ENCODE measurements around the gene CTNNA1.

CTNNA1 gene

DNA sequence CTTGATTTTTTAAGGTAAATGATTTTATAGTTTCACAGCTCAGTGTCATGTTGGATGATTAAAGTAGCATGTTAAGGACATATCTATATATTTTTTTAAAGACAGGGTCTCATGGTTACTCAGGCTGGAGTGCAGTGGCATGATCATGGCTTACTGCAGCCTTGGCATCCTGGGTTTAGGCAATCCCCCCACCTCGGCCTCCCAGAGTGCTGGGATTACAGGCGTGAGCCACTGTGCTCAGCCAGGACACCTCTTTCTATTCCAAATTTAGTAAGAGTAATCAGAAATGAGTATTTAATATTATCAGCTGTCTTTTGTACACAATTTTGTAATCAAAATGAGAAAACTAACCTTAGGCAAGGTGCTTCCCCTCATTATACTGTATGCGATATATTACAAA is 160.5 kb downstream of the CTNNA1 start:
- CTCF ChIA-PET, result no interaction called here
- no peak for TF ChIP-seq ZNF423 (tag by site-specific recombination; IDR thresholded peaks at IDR 0.05)
- no peak for TF ChIP-seq ZNF521 (tag by site-specific recombination; IDR thresholded peaks at IDR 0.05)
- no peak for TF ChIP-seq ZBTB20 (tag by site-specific recombination; IDR thresholded peaks at IDR 0.05)
- TF ChIP-seq ZFP3 (tag by site-specific recombination; IDR thresholded peaks at IDR 0.05; ENCODE audit: low read depth), result no peak
- TF ChIP-seq, protein P1, sequence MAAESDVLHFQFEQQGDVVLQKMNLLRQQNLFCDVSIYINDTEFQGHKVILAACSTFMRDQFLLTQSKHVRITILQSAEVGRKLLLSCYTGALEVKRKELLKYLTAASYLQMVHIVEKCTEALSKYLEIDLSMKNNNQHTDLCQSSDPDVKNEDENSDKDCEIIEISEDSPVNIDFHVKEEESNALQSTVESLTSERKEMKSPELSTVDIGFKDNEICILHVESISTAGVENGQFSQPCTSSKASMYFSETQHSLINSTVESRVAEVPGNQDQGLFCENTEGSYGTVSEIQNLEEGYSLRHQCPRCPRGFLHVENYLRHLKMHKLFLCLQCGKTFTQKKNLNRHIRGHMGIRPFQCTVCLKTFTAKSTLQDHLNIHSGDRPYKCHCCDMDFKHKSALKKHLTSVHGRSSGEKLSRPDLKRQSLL (tag by site-specific recombination; IDR thresholded peaks at IDR 0.05), result no peak
- no peak for TF ChIP-seq ZNF510 (tag by site-specific recombination; IDR thresholded peaks at IDR 0.05; ENCODE audit: insufficient replicate concordance)
- no peak for TF ChIP-seq ZNF248 (tag by site-specific recombination; IDR thresholded peaks at IDR 0.05)
- POLR2A ChIA-PET, result no interaction called here
- Histone ChIP-seq H3K4me1 (ENCODE audit: control insufficient read depth, insufficient read depth, low read length) (no peaks in the 10 kb centered on the region), H3K9me3 (ENCODE audit: control insufficient read depth, insufficient read depth, low read depth, low read length) (no peaks in the 10 kb centered on the region), H3K27ac (ENCODE audit: extremely low read depth, low read depth, low read length) (no peak overlapping the region), H3K4me3 (ENCODE audit: low read depth, low read length) (no peak overlapping the region), H3K36me3 (ENCODE audit: control insufficient read depth in 2 of 2, insufficient read depth in 1 of 2, low read length in 2 of 2) (peaks cover 5 to 30% of the 10 kb centered on the region in 2 experiments; a peak in 2 of 3 replicates)

DNA sequence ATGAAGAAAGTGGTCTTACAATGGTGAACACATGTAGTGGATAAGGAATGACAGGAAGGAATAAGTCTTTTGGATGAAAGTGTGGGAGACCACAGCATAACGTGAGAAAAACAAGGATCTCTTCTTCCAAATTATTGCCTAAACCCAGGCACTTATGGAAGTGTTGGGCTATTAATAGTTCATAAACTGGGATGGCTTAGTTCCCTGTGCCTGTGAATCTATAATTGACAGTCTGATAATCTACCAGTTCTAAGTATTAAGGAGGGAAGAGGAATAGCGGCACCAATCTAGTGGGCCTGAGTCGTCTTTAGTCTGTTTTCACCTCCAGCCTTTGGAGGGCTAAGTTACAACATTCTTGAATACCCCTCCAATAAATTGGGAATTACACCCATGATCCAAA is 161.1 kb downstream of the CTNNA1 start:
- Histone ChIP-seq H3K36me3 (ENCODE audit: control insufficient read depth in 2 of 2, insufficient read depth in 1 of 2, low read length in 2 of 2) (peaks cover 2 to 34% of the 10 kb centered on the region in 2 experiments; a peak in 2 of 3 replicates), H3K4me1 (ENCODE audit: control insufficient read depth, insufficient read depth, low read length) (no peaks in the 10 kb centered on the region), H3K27ac (ENCODE audit: extremely low read depth, low read depth, low read length) (no peak overlapping the region), H3K9me3 (ENCODE audit: control insufficient read depth, insufficient read depth, low read depth, low read length) (no peaks in the 10 kb centered on the region), H3K4me3 (ENCODE audit: low read depth, low read length) (no peak overlapping the region)
- TF ChIP-seq MYNN (tag by site-specific recombination; IDR thresholded peaks at IDR 0.05; ENCODE audit: borderline replicate concordance) (no peak), ZNF530 (tag by site-specific recombination; IDR thresholded peaks at IDR 0.05; ENCODE audit: low read depth) (no peak), ZNF132 (tag by site-specific recombination; IDR thresholded peaks at IDR 0.05; ENCODE audit: borderline replicate concordance) (no peak), IKZF3 (tag by site-specific recombination; IDR thresholded peaks at IDR 0.05) (no peak), ZNF175 (tag by site-specific recombination; IDR thresholded peaks at IDR 0.05) (no peak), ZNF155 (tag by site-specific recombination; IDR thresholded peaks at IDR 0.05) (no peak), ZFP37 (tag by site-specific recombination; IDR thresholded peaks at IDR 0.05) (no peak), KLF8 (tag by site-specific recombination; IDR thresholded peaks at IDR 0.05) (no peak), ZNF157 (tag by site-specific recombination; IDR thresholded peaks at IDR 0.05) (no peak), ZNF350 (tag by site-specific recombination; IDR thresholded peaks at IDR 0.05) (no peak), ZNF791 (tag by site-specific recombination; IDR thresholded peaks at IDR 0.05) (no peak)
- TF ChIP-seq, protein P2, sequence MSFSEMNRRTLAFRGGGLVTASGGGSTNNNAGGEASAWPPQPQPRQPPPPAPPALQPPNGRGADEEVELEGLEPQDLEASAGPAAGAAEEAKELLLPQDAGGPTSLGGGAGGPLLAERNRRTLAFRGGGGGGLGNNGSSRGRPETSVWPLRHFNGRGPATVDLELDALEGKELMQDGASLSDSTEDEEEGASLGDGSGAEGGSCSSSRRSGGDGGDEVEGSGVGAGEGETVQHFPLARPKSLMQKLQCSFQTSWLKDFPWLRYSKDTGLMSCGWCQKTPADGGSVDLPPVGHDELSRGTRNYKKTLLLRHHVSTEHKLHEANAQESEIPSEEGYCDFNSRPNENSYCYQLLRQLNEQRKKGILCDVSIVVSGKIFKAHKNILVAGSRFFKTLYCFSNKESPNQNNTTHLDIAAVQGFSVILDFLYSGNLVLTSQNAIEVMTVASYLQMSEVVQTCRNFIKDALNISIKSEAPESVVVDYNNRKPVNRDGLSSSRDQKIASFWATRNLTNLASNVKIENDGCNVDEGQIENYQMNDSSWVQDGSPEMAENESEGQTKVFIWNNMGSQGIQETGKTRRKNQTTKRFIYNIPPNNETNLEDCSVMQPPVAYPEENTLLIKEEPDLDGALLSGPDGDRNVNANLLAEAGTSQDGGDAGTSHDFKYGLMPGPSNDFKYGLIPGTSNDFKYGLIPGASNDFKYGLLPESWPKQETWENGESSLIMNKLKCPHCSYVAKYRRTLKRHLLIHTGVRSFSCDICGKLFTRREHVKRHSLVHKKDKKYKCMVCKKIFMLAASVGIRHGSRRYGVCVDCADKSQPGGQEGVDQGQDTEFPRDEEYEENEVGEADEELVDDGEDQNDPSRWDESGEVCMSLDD (tag by site-specific recombination; IDR thresholded peaks at IDR 0.05), result no peak
- TF ChIP-seq, protein P3, sequence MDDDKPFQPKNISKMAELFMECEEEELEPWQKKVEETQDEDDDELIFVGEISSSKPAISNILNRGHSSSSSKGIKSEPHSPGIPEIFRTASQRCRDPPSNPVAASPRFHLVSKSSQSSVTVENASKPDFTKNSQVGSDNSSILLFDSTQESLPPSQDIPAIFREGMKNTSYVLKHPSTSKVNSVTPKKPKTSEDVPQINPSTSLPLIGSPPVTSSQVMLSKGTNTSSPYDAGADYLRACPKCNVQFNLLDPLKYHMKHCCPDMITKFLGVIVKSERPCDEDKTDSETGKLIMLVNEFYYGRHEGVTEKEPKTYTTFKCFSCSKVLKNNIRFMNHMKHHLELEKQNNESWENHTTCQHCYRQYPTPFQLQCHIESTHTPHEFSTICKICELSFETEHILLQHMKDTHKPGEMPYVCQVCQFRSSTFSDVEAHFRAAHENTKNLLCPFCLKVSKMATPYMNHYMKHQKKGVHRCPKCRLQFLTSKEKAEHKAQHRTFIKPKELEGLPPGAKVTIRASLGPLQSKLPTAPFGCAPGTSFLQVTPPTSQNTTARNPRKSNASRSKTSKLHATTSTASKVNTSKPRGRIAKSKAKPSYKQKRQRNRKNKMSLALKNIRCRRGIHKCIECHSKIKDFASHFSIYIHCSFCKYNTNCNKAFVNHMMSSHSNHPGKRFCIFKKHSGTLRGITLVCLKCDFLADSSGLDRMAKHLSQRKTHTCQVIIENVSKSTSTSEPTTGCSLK (tag by site-specific recombination; IDR thresholded peaks at IDR 0.05), result no peak
- TF ChIP-seq, protein P4, sequence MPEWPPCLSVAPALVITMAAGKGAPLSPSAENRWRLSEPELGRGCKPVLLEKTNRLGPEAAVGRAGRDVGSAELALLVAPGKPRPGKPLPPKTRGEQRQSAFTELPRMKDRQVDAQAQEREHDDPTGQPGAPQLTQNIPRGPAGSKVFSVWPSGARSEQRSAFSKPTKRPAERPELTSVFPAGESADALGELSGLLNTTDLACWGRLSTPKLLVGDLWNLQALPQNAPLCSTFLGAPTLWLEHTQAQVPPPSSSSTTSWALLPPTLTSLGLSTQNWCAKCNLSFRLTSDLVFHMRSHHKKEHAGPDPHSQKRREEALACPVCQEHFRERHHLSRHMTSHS (tag by site-specific recombination; IDR thresholded peaks at IDR 0.05), result no peak
- TF ChIP-seq, protein P5, sequence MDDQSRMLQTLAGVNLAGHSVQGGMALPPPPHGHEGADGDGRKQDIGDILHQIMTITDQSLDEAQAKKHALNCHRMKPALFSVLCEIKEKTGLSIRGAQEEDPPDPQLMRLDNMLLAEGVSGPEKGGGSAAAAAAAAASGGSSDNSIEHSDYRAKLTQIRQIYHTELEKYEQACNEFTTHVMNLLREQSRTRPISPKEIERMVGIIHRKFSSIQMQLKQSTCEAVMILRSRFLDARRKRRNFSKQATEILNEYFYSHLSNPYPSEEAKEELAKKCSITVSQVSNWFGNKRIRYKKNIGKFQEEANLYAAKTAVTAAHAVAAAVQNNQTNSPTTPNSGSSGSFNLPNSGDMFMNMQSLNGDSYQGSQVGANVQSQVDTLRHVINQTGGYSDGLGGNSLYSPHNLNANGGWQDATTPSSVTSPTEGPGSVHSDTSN (CRISPR knock-in tag; IDR thresholded peaks at IDR 0.05), result no peak
- CTCF ChIA-PET, result no interaction called here
- POLR2A ChIA-PET, result no interaction called here

Data from HEK293 (cell line).